Measurements from ENCODE around the gene MARCHF2.
A peak's percentile ranks its signal among the peaks of the same experiment; 100 is the strongest.
"Not testable (repeated sequence)": the region's sequence is repeated elsewhere in the genome, so short reads cannot be mapped to it uniquely, and the experiment has no call there.

Gene MARCHF2

GRCh38 chr19:8413629-8413995 is 507 bp downstream of the MARCHF2 start:
- DNase-seq: no peak

- no peak for DNase-seq
Observed at GRCh38 chr19:8416796-8417195, 3.7 kb downstream of the MARCHF2 start.

- DNase-seq: no peak
Observed at GRCh38 chr19:8421484-8422461, 8.7 kb downstream of the MARCHF2 start.

GRCh38 chr19:8423817-8424223 is 10.7 kb downstream of the MARCHF2 start:
- no peak for DNase-seq

- not testable (repeated sequence) for DNase-seq
Observed at GRCh38 chr19:8425331-8425730, 12.2 kb downstream of the MARCHF2 start.

- DNase-seq: no peak
Observed at GRCh38 chr19:8426283-8426682, 13.2 kb downstream of the MARCHF2 start.

- no peak for DNase-seq
Observed at GRCh38 chr19:8429044-8429443, 15.9 kb downstream of the MARCHF2 start.

GRCh38 chr19:8429826-8430225 is 16.7 kb downstream of the MARCHF2 start:
- no peak for DNase-seq

- DNase-seq: no peak
Observed at GRCh38 chr19:8430650-8431049, 17.5 kb downstream of the MARCHF2 start.

- DNase-seq: no peak
Observed at GRCh38 chr19:8438236-8438635, 25.1 kb downstream of the MARCHF2 start.

GRCh38 chr19:8441725-8442544 is 28.8 kb downstream of the MARCHF2 start:
- no peak for DNase-seq

- DNase-seq: not testable (repeated sequence)
Observed at GRCh38 chr19:8444140-8444676, 31.1 kb downstream of the MARCHF2 start.

GRCh38 chr19:8444677-8445487 is 31.8 kb downstream of the MARCHF2 start, which contains the start of gene HNRNPM:
Gene HNRNPM (plus strand): TSS chr19:8444975. CDS start chr19:8444999, 24 bp downstream.
- peak; percentile 99 for DNase-seq

GRCh38 chr19:8445488-8446001 is 32.4 kb downstream of the MARCHF2 start:
- DNase-seq: peak; percentile 23

- DNase-seq: no peak
Observed at GRCh38 chr19:8446061-8446709, 33.1 kb downstream of the MARCHF2 start.

- DNase-seq: no peak
Observed at GRCh38 chr19:8449830-8450229, 36.7 kb downstream of the MARCHF2 start.

- no peak for DNase-seq
Observed at GRCh38 chr19:8451377-8451776, 38.3 kb downstream of the MARCHF2 start.

GRCh38 chr19:8451885-8452284 is 38.8 kb downstream of the MARCHF2 start:
- DNase-seq: no peak

- DNase-seq: no peak
Observed at GRCh38 chr19:8452446-8453123, 39.5 kb downstream of the MARCHF2 start.

GRCh38 chr19:8453616-8454015 is 40.5 kb downstream of the MARCHF2 start:
- DNase-seq: no peak

- no peak for DNase-seq
Observed at GRCh38 chr19:8454218-8454617, 41.1 kb downstream of the MARCHF2 start.
